ENCODE data around the gene MAP1A. TPM values are rescaled to one million over a fixed set of nuclear protein-coding genes. Genes with fewer than 3 reads are reported as not detected.

Gene MAP1A
- total RNA-seq, 1 experiment from 2014 or later: 2.5 TPM

DNA sequence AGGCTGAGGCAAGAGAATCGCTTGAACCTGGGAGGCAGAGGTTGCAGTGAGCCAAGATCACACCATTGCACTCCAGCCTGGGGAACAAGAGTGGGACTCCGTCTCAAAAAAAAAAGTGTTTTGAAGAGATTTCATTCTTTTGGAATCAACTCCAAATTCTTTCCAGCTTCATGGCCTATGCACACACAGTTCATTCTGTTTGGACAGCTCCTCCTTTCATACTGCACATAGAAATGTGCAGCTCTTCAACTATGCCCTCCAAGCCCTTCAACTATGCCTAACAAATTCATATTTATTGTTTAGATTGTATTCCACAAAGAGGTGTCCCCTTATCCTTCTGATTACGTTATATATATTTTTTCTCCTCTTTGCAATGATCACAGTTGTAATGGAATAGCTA, 28.6 kb upstream of the MAP1A start:
- H4K8ac ChIP-seq (replicated peaks; ENCODE audit: insufficient read length, low read depth, low read length): no peak overlapping the region
- H3K23me2 ChIP-seq (ENCODE audit: insufficient read length, low read depth, low read length, poor library complexity, severe bottlenecking): peaks cover 5% of the 10 kb centered on the region
- no peak overlapping the region for H3K4me2 ChIP-seq (ENCODE audit: insufficient read depth, insufficient read length, low read length)
- Mint-ChIP-seq H3K4me1 (peaks cover 22 to 23% of the 10 kb centered on the region in 2 experiments), H3K27me3 (ENCODE audit: low read depth) (no peaks in the 10 kb centered on the region), H3K4me3 (no peak overlapping the region), H3K27ac (no peak overlapping the region), H3K9me3 (no peaks in the 10 kb centered on the region), H3K36me3 (ENCODE audit: insufficient read depth in 1 of 3, low read depth in 3 of 3) (peaks cover 45 to 77% (median 63%) of the 10 kb centered on the region in 3 experiments)
- no peaks in the 10 kb centered on the region for H3K9me3 ChIP-seq (ENCODE audit: control insufficient read depth, low read depth, low read length)
- no peak overlapping the region for H2AK5ac ChIP-seq (ENCODE audit: insufficient read length, low read length)
- H3K27ac ChIP-seq (ENCODE audit: insufficient read length, low read depth, low read length): no peak overlapping the region
- H2BK15ac ChIP-seq (ENCODE audit: low read depth, low read length): no peak overlapping the region
- H2BK5ac ChIP-seq (ENCODE audit: insufficient read length, low read length): no peak overlapping the region
- H2BK12ac ChIP-seq (ENCODE audit: insufficient read length, low read depth, low read length): no peak overlapping the region
- TF ChIP-seq CTCF (conservative IDR thresholded peaks at IDR 0.05): no peak
- no peak overlapping the region for H4K5ac ChIP-seq (ENCODE audit: insufficient read length, low read depth, low read length)
- H3K4me1 ChIP-seq (ENCODE audit: insufficient read depth, low read length): peaks cover 5% of the 10 kb centered on the region; the same call in 1 of the 2 replicates
- no peak overlapping the region for H2BK120ac ChIP-seq (ENCODE audit: low read depth, low read length, poor library complexity, severe bottlenecking)
- H4K91ac ChIP-seq (ENCODE audit: insufficient read length, low read depth, low read length): no peak overlapping the region
- H2BK20ac ChIP-seq (ENCODE audit: low read depth, low read length, poor library complexity, severe bottlenecking): no peak overlapping the region
- H3K18ac ChIP-seq (ENCODE audit: insufficient read length, low read depth, low read length): no peak overlapping the region
- H4K20me1 ChIP-seq (ENCODE audit: control insufficient read depth, insufficient read depth, insufficient read length): no peaks in the 10 kb centered on the region
- H3K23ac ChIP-seq (ENCODE audit: insufficient read length, low read depth, low read length): no peak overlapping the region
- no CpG with 5 or more reads among the region's 3 CpGs for WGBS (ENCODE audit: extremely low coverage, insufficient read length, low lambda C conversion rate)
- no peak overlapping the region for H3K56ac ChIP-seq (ENCODE audit: insufficient read length, low read depth, low read length)
- H3K14ac ChIP-seq (ENCODE audit: insufficient read depth, low read length): no peak overlapping the region
- no peak overlapping the region for H3K9ac ChIP-seq (ENCODE audit: extremely low read depth, insufficient read length, low read length)
- no peaks in the 10 kb centered on the region; the same call in 1 of the 2 replicates for H3K79me2 ChIP-seq (ENCODE audit: insufficient read depth, low read length)
- H3T11ph ChIP-seq (ENCODE audit: low read length): no peak overlapping the region
- no peaks in the 10 kb centered on the region for H3K27me3 ChIP-seq (ENCODE audit: insufficient read depth, low read length)
- no peak for DNase-seq
- no peak overlapping the region for H2AFZ ChIP-seq (ENCODE audit: low read length)
- H3K79me1 ChIP-seq (ENCODE audit: insufficient read depth, low read depth, low read length, poor library complexity, severe bottlenecking): no peaks in the 10 kb centered on the region
- no peak overlapping the region for H3K4ac ChIP-seq (ENCODE audit: low read depth, low read length)
